RWPE1 (cell line): ENCODE results near the gene CLASP2.
"Not testable (repeated sequence)": the region's sequence is repeated elsewhere in the genome, so short reads cannot be mapped to it uniquely, and the experiment has no call there.

Experiments used
- CTCF ChIA-PET: fragments of 350-600 bp; sonication (Branson Sonifier 250); formaldehyde crosslinking; extraction: SDS; loops from one replicate; lab custom pipeline; 2021; lab: Yijun Ruan, JAX
- POLR2A ChIA-PET: fragments of 400-600 bp; formaldehyde crosslinking; extraction: SDS; loops from one replicate; lab custom pipeline; 2020; ENCODE audit warnings: antibody characterized with exemption; ENCODE audit not compliant: low non-redundant PET; lab: Yijun Ruan, JAX
- DNase-seq: peaks from one replicate; pipeline ENCODE4 v3.0.0; 2012; ENCODE audit warnings: low spot score
- H3K27ac ChIP-seq: fragments of 450-650 bp; 2 replicates; pipeline ENCODE4 v1.5.1; 2017
- CTCF ChIP-seq: fragments of 450-650 bp; conservative IDR thresholded peaks from 2 replicates; pipeline ENCODE4 v1.5.1; 2017; ENCODE audit warnings: low read depth, mild to moderate bottlenecking

CLASP2 gene

GRCh38 chr3:33458446-33458845 lies 259.6 kb downstream of the CLASP2 start:
- no peak for DNase-seq
- no peak for TF ChIP-seq CTCF
- H3K27ac ChIP-seq, result no peak overlapping the region
- ChIA-PET CTCF (no interaction called here), POLR2A (no interaction called here)

GRCh38 chr3:33456756-33457155 lies 261.3 kb downstream of the CLASP2 start:
- TF ChIP-seq CTCF, result no peak
- CTCF ChIA-PET, result interaction anchor here (0.7 kb wide), 1 partner anchor 195 kb away, joined by 5 read pairs; no protein-coding TSS in a partner anchor
- DNase-seq, result no peak
- POLR2A ChIA-PET, result no interaction called here
- no peak overlapping the region for H3K27ac ChIP-seq

- DNase-seq, result no peak
- H3K27ac ChIP-seq, result no peak overlapping the region
- CTCF ChIA-PET, result no interaction called here
- no peak for TF ChIP-seq CTCF
- POLR2A ChIA-PET, result no interaction called here
Measured at GRCh38 chr3:33453331-33453761, 264.7 kb downstream of the CLASP2 start.

- CTCF ChIA-PET, result interaction anchor here (0.7 kb wide), 1 partner anchor 195 kb away, joined by 3 read pairs; no protein-coding TSS in a partner anchor
- DNase-seq, H3K27ac ChIP-seq, POLR2A ChIA-PET: not testable (repeated sequence)
Measured at GRCh38 chr3:33451994-33452393, 266.1 kb downstream of the CLASP2 start.

GRCh38 chr3:33447958-33448357 lies 270.1 kb downstream of the CLASP2 start:
- ChIA-PET POLR2A (no interaction called here), CTCF (no interaction called here)
- no peak overlapping the region for H3K27ac ChIP-seq
- no peak for DNase-seq
- no peak for TF ChIP-seq CTCF

- POLR2A ChIA-PET, CTCF ChIA-PET, DNase-seq, H3K27ac ChIP-seq: not testable (repeated sequence)
Measured at GRCh38 chr3:33447256-33447625, 270.8 kb downstream of the CLASP2 start.
